Measurements from ENCODE around the gene ZNF740.

Gene ZNF740

GRCh38 chr12:53208877-53209463, 28.4 kb downstream of the ZNF740 start:
- no peak for TF ChIP-seq POLR2A (IDR thresholded peaks at IDR 0.05; ENCODE audit: low read depth, low read length)
- DNase-seq (ENCODE audit: insufficient read length, low spot score) (no peak), FAIRE-seq (no peak)

DNA sequence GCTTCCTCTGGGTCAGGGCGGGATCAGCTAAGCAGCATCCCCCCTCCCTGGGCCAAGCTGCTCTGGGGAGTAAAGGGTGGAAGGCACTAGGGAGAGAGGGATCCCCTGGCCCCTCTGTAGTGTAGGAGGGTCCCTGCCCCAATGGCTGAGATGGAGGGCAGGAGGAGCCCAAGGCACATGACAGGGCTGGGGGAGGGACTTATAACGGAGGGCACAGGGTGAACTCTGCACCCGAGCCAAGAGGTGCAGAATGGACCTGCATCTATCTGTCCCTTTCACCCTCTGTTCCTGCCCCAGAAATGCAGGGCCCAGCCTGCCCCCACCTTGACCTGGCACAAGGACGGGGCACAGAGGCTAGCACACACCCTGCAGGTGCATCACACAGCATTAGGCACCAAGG, 30.3 kb downstream of the ZNF740 start:
- no peak for FAIRE-seq

DNA sequence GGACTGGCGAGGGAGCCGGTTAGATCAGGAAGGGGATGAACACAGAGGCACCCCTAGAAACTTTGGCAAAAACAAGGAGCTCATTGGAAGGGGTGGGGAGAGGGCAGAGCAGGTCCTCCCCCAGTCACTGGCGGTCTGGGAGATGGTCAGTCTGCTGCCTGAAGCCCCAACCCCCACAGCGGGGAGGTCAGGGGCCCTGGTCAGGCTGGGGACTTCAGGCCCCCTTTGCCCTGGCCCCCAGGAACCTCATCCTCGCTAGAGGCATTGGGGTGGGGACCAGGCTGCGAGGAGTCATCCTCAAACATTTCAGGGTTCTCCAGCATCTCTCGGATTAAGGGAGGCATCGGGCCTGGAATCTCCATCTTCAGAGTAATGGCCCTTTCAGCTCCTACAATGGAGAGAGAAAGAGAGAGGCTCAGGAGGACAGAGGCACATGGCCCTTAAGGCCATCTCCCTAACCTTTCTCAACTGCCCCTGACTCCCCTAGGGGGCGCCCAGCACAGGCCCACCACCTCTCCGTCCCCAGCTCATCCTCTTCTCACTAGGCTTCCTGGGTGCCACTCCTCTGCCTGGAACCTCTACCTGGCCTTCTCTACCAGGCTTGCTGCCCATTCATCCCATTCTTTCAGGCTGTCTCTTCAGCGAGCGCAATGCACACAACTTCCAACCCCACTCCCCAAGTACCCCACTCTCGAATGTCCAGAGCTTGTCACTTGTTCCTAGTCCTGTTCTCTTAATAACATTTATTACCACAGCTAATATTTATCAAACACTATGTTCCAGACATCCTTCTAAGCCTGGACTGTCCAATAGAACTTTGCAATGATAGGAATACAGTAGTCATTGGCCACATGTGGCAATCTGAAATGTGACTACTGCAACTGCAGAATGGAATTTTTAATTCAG, 31.2 kb downstream of the ZNF740 start:
- FAIRE-seq (no peak), DNase-seq (ENCODE audit: insufficient read length, low spot score) (no peak)
- no peak for TF ChIP-seq POLR2A (IDR thresholded peaks at IDR 0.05; ENCODE audit: low read depth, low read length)

More for the DNA sequence above, 30.3 kb downstream of the ZNF740 start:
- TF ChIP-seq POLR2A (IDR thresholded peaks at IDR 0.05; ENCODE audit: low read depth, low read length): no peak
- DNase-seq (ENCODE audit: insufficient read length, low spot score): no peak

DNA sequence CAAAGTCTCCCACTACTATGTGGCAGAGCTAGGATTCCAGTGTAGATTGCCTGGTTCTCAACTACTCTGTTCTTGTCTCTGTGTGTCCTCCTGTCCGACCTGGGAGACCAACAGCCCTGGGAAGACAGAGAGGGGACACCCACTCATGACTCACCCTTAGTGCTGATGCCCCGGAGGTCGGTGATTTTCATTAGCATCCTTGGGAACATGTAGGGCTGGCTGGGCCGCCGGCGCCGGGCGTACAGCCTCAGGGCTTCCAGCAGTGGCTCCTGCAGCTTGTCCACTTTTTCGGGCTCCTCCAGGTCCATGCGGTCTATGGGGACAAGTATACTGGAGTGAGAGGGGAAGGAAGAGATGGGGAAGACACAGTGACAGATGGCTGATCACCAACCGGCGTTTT, 32.4 kb downstream of the ZNF740 start:
- no peak for TF ChIP-seq POLR2A (IDR thresholded peaks at IDR 0.05; ENCODE audit: low read depth, low read length)
- no peak for FAIRE-seq
- no peak for DNase-seq (ENCODE audit: insufficient read length, low spot score)

DNA sequence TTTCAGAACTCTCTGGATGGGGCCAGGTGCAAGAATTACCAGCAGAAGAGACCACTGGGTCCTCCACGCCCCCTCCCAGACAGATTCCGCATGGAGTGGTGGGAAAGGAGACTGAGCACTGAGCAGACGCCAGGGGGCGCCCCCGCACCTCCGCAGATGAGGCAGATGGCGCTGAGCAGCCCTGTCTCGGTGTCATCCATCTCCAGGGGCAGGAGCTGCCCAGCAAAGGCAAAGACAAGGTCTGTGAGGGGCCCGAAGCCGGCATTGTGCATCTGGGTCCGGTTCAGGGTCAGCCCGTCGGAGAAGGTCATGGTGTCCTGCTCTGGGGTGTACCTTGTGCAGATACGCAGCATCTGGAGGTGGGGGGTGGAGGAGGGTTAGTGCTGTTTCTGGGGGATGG, 32.8 kb downstream of the ZNF740 start:
- TF ChIP-seq POLR2A (IDR thresholded peaks at IDR 0.05; ENCODE audit: low read depth, low read length): no peak
- peak; percentile 90 for DNase-seq (ENCODE audit: insufficient read length, low spot score)
- no peak for FAIRE-seq

DNA sequence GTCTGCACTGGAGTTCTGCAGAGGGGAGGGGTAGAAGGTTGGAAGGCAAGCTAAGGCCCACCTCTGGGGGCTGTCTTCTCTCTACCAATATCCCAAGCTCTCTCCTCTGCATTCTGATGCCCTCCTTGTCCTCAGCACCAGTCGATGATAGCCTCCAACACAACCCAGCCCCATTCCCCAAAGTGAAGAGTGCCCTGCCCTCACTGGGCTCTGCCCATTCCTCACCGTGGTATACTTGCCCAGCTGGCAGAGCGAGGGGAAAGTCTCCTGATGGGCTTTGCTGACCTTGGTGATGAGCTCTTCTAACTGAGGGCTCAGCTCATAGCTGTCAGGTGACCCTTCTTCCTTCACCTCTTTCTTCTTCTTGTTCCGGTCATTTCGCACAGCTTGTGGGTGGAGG, 33.7 kb downstream of the ZNF740 start:
- TF ChIP-seq POLR2A (IDR thresholded peaks at IDR 0.05; ENCODE audit: low read depth, low read length): no peak
- DNase-seq (ENCODE audit: insufficient read length, low spot score) (no peak), FAIRE-seq (no peak)

- DNase-seq (ENCODE audit: insufficient read length, low spot score) (no peak), FAIRE-seq (no peak)
- no peak for TF ChIP-seq POLR2A (IDR thresholded peaks at IDR 0.05; ENCODE audit: low read depth, low read length)
Measured at GRCh38 chr12:53214687-53215455, 34.3 kb downstream of the ZNF740 start.

- DNase-seq (ENCODE audit: insufficient read length, low spot score) (no peak), FAIRE-seq (no peak)
- TF ChIP-seq POLR2A (IDR thresholded peaks at IDR 0.05; ENCODE audit: low read depth, low read length): no peak
Measured at GRCh38 chr12:53215497-53215896, 35.0 kb downstream of the ZNF740 start.

DNA sequence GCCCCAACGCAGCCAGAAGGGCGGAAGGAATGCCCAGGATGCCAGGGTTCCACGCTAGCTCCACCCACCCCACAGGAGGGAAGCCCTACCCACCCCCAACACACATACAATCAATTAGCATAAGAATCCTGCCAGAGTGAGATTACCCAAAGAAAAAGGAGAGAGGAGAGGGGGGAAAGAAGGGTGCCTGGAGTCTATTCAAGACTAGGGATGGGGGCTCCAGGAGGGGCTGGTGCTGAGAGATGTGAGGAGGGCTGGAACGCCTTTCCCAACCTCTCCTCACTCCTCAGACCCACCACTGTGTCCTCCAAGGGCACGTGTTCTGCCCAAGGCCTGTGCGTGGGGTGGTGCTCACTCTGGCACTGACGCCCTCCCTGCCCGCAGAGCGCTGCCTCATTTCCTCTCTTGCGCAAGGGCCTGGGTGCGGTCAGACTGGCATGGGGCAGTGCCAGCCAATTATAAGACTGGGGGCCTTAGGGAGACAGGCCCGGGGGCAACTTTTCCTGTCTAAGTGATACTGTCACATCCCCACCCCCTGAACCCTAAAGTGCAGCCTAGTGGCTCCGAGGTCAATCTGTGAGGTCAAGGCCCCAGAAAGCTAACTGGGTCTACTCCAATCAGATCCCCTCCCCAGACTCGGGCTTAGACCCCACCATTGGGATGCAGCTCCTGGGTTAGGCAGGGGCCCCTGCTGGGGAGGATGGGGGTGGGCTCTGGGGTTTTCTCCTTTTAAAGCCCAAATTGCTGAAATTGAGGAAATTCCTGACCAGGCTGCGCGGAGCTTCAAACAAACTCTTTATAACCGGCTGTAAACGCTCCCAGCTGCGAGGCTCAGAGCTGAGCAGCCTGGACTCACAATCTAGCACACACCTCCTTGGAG, 36.8 kb downstream of the ZNF740 start:
- FAIRE-seq: no peak
- no peak for DNase-seq (ENCODE audit: insufficient read length, low spot score)
- no peak for TF ChIP-seq POLR2A (IDR thresholded peaks at IDR 0.05; ENCODE audit: low read depth, low read length)

GRCh38 chr12:53217931-53218307, 37.4 kb downstream of the ZNF740 start:
- TF ChIP-seq POLR2A (IDR thresholded peaks at IDR 0.05; ENCODE audit: low read depth, low read length): no peak
- no peak for DNase-seq (ENCODE audit: insufficient read length, low spot score)
- FAIRE-seq: no peak

- FAIRE-seq (no peak), DNase-seq (ENCODE audit: insufficient read length, low spot score) (no peak)
- no peak for TF ChIP-seq POLR2A (IDR thresholded peaks at IDR 0.05; ENCODE audit: low read depth, low read length)
Measured at GRCh38 chr12:53218551-53219291, 38.2 kb downstream of the ZNF740 start.

GRCh38 chr12:53219292-53219955, 38.9 kb downstream of the ZNF740 start:
- no peak for FAIRE-seq
- DNase-seq (ENCODE audit: insufficient read length, low spot score): no peak
- no peak for TF ChIP-seq POLR2A (IDR thresholded peaks at IDR 0.05; ENCODE audit: low read depth, low read length)
